Activated CD4-positive, alpha-beta T cell treated with anti-CD3 and anti-CD28 coated beads, Interleukin-2, Interleukin-4, amounts not matched to agents 100 ng/mL and 50 ng/mL, durations not matched to agents 16 hours and 8 hours (primary cell): ENCODE results near the gene FTCD.
"Not testable (repeated sequence)": the region's sequence is repeated elsewhere in the genome, so short reads cannot be mapped to it uniquely, and the experiment has no call there.

ENCODE experiments used
- DNase-seq: peaks from one replicate; pipeline ENCODE4 v3.0.0-alpha.2; 2020; ENCODE audit warnings: low spot score

Gene FTCD

DNA sequence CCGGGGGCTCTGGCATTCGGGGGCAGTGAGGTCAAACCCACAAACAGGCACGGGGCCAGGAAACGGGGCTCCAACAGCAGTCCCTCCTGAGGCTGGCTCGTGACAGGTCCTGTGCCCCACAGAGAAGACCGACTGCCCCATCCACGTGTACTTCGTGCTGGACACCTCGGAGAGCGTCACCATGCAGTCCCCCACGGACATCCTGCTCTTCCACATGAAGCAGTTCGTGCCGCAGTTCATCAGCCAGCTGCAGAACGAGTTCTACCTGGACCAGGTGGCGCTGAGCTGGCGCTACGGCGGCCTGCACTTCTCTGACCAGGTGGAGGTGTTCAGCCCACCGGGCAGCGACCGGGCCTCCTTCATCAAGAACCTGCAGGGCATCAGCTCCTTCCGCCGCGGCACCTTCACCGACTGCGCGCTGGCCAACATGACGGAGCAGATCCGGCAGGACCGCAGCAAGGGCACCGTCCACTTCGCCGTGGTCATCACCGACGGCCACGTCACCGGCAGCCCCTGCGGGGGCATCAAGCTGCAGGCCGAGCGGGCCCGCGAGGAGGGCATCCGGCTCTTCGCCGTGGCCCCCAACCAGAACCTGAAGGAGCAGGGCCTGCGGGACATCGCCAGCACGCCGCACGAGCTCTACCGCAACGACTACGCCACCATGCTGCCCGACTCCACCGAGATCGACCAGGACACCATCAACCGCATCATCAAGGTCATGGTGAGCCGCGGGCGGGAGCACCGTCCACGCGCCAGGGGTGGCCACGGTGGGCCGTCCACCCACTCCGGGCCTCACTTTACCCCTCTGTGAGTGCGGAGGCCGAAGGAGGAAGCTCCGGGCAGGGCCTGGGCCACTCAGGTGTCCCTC lies 43.3 kb downstream of the FTCD start:
- DNase-seq: no peak

DNA sequence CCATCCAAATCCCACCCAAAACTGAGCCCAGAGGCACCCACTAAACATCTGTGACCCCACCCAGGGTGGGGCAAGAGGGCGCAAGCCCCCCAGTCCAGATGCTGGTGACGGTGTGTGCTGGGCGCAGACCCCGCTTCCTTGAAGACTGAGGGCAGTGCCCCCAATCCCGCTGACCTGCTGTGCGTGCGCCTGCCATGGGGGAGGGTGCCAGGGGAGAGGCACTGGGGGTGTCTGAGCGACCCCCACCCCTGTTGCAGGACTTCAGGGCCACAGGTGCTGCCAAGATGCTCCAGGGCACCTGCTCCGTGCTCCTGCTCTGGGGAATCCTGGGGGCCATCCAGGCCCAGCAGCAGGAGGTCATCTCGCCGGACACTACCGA lies 44.2 kb downstream of the FTCD start:
- no peak for DNase-seq

DNA sequence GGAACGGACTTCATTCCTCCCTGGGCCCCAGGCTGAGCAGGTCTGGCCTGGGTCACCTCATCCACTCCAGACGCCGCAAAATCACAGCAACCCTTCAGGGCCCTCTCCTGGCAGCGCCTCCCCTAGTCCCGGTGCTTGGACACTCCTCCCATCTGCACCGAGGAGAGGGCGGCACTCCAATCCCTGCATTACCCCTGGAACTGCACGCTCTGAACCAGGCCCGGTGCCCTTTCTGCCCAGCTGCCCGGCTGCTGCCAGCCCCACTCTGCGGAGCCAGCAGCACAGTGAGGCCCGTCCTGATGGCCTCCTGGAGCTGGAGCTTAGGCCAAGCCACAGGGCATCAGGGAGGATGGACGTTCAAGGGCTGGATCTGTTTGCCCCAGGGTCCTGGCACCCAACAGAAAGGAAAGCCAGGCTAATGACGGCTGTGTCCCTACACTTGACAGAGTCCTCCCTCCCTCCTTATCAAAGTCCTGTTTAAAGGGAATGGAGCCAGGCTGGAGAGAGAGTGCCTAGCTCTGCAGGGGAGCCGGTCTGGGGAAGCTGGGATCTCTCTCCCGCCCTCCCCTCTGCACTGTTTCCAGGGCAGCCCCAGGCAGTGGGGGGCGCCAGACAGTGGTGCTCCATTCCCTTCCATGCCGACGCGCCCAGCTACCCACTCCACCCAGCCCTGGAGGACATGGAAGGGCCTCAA lies 44.7 kb downstream of the FTCD start:
- DNase-seq: no peak

DNA sequence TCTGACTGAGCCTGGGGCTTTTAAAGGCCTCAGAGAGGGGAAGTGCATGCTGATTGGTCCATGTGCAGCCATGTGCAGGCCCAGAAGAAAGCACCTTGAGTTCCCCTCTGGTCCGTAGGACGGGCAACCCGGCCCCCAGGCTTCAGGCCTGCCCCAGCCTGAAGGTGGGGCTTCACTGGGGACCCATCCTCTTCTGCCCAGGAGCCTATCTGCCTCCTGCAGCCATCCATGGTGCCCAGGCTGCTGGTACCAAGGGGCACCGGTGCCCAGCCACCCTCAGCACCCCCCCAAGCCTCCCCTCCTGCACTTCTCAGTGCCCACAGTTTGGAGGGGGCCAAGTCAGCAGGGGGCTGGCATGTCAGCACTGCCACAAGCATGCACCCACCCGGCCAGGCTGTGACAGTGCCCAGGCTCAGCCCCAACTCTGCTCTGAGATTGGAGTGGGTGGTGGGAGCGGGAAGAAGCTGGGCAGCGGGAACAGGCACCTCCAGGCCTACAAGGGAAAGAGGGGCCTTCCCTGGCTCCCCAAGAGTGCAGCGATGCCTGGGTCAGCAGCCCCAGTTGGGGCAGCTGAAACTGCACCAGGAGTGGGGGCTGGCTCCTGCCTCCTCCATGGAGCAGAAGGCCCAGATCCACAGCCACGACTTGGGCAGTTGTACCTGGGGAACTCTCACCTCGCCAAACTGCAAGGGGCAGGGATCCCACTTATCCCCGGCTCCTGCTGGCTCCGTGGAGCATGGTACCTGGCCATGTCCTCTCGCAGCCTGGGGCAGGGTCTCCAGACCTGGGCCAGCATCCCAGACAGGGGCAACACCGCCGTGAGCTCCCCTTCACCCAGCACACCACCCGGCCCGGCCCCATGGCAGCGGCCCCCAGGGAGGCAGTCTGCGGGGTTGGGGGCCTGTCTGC lies 45.8 kb downstream of the FTCD start:
- DNase-seq: no peak

DNA sequence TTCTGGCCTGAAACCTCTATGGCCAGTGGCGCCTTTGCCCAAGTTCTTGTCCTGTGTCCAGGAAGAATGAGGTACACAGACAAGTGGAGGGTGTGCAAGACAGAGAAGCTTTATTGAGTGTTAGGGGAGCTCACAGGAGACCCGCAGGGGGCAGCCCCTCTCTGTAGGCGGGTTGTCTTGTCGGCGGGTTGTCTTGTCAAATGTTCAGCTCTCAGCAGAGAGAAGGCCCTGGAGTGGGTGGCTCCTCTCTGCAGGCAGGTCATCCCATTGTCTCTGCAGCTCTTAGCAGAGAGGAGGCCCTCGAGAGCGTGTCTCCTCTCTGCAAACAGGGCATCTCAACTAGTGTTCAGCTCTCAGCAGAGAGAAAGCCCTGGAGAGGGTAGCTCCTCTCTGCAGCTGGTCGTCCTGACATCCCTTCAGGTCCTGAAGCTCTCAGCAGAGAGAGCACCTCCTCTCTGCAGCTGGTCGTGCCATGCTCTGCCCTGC lies 46.5 kb downstream of the FTCD start:
- no peak for DNase-seq

DNA sequence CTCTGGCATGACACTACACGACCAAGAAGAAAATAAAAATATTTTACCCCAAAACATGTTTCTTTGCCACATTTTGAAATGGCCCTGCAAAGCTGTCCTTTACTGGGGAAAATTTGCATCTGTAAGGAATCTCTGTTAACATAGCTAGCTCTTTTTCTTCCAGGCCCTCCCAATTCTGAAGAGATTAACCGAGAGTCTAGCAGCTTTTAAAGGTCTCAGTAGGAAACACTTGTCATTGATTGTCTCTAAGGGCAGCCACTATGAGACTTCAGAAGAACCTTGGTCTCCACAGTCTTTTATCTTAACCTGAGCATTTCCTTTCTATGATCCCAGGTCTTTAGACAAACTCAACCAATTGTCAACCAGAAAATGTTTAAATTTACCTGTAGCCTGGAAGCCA lies 48.0 kb downstream of the FTCD start:
- not testable (repeated sequence) for DNase-seq

DNA sequence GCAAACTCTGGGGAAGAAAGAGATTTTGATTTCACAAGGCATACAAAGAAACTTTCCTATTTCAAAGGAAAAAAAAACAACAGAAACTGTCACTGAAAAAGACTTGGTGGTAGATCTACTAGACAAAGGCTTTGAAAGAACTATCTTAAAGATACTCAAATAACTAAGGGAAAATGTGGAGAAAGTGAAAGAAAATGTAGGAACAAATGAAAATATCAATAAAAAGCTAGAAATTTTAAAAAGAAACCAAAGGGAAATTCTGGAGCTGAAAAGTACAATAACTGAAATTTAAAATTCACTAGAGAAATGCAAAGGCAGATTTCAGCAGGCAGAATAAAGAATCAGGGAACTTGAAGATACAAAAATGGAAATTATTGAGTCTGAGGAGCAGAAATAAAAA lies 51.3 kb downstream of the FTCD start:
- no peak for DNase-seq

DNA sequence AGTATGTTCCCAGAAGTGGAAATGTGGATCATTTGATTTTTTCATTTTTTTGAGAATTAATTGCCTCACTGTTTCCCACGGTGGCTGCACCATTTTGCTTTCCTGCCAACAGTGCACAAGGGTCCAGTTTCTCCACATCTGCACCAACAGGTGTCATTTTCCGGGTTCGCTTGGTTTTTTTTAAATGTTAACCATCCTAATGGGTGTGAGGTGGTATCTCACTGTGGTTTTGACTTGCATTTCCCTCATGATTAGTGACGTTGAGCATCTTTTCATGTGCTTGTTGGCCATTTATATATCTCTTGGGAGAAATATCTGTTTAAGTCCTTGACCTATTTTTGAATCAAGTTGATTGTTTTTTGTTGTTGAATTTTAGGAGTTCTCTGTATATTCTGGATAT lies 54.5 kb downstream of the FTCD start:
- no peak for DNase-seq

DNA sequence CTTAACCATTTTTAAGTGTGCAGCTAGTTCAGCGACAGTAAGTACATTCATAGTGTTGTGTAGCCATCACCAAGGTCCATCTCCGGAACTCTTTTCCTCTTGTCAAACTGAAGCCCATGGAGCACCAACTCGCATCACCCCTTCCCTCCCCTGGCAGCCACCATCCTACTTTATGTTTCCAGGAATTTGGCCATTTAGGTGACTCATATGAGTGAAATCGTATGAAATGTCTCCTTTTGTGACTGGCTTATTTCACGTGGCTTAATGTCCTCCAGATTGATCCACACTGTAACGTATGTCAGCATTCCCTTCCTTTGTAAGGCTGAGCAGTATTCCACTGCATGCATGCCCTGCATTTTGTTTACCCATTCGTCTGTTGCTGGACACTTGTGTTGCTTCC lies 55.0 kb downstream of the FTCD start:
- DNase-seq: no peak

DNA sequence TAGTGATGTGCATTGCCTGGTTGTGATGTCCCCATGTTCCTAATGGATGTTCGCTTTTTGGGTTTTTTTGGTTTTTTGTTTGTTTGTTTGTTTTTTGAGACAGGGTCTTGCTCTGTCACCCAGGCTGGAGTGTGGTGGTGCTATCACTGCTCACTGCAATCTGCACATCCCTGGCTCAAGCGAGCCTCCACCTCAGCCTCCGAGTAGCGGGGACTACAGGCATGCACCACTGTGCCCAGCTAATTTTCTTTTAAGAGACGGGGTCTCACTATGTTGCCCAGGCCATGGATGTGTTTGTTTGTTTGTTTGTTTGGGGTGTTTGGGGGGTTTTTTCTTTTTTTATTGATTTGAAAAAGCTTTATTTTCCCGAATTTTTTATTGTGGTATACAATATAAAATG lies 55.4 kb downstream of the FTCD start:
- no peak for DNase-seq

DNA sequence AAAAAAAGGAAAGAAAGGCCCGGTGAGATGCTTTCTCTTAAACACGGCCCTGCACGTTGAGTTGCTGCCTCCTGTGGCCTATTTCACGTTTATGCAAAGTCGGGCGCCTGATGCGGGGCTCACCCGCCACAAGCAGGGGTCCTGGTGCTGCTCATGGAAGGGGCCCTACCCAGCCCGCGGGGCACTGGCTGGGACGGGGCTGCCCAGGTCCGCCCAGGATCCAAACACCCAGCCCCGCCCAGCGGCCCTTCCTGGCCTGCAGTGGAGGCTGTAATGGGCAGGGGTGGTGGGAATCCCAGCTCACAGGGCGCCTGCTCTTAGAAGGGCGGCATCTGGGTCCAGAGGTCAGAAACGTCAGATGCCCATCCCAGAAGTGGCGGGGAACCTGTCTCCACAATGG lies 55.9 kb downstream of the FTCD start:
- no peak for DNase-seq

DNA sequence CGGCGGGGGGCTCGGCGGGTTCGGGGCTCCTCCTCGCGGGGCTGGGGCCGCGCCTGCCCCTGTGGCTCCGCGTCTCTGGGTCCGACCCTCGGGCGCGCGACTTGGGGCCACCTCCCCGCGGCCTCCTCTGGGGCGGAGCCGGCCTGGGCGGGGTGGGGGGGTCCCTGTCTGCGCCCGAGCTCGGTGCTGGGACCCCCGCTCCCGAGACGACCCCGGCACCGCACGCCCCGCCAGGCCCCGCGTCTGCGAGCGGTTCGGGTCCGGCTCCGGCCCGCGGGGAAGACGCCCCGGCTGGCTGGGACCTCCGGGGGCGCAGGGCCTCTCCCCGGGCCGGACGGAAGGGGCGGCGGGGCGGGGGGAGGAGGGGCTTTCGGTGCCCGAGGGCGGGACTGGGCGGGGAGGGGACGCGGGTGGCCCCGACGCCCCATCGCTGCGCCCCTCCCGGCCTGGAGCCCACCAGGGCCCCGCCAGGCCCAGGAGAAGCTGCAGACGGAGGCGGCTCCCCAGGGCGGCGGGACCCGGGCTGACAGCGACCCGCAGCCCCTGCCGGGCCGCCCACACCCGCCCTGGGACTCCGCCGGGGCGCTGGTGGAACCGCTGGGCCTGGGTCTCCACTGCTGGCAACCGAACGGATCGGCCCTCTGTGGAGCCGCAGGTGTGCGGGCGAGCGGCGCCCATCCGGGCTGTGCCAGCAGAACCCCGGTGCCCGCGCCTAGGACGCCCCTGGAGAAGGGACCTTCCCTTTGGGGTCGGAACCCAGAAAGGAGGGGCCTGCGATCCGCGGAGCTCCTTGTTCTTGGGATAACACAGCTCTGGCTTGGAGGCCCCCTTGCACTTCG lies 56.9 kb downstream of the FTCD start:
- no peak for DNase-seq

DNA sequence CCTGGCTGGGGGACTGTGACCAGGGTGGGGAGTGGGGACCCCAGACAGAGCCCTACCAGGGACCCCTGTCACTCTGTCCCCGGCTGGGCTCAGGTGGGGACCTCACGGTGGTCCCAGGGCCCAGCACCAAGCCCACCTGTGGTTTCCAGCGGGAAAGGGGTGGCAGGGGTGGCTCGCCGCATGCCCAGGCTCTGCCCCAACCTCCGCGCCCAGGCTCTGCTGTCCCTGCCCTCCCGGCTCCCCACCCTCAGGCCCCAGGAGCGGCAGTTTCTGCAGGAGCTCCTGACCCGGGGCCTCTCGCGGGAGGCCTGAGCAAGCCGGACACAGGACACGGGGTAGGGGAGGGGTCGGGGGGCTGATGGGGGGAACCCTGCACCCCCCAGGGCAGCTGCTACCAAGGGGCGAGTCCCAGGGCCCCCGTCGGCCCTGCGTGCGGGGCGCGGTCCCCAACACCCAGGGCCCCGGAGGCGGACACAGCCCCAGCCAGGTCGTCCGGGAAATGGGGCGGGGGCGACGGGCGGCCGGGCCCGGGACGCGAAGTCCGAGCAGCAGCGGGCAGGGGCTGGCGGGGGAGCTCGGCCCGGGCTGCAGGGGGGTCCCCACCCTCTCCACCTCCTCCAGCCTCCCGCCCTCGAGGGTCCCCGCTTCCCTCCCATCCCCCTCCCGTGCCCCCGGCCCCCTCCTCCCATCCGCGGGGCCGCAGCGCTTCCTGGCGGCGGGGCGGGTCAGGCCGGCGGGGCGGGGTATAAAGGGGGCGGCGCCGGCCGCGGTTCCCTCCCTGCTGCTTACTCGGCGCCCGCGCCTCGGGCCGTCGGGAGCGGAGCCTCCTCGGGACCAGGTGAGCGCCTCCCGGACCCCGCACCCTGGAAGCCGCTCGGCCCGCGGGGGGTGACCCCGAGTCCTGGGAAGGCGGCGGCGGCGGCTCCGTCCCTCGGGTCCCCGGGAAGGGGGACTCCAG lies 57.8 kb downstream of the FTCD start, which contains the start of gene COL6A2:
Gene COL6A2, plus strand, starts transcription at position 777 of the 958 bp plus-strand sequence.
- DNase-seq: no peak

DNA sequence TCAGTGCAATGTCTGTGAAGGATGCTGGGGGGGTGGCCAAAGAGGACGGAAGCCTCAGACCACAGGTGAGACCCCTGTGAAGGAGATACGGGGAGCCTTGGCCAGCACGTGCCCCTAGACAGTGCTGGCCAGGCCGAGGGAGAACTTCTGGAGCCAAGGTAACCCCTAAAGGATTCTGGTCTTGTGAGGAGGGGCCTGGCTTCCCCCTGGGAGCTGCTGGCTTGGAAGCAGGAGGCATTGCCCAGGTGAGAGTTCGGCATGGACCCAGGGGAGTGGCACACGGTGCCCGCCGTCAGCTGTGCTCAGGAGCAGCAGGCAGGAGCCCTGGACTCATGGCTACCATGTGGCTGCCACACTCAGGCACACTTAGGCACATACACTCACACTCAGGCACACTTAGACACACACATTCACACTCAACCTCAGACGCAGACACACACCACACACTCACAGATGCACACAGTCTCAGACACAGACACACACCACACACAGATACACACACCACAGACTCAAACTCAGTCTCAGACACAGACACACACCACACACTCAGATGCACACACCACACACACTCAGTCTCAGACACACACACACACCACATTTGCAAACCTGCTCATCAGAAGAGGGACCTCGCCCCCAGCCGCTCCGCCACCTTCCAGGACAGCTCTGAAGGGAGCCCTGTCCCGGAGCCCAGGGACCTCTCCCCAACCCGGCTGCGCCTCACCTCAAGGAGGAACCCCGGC lies 58.6 kb downstream of the FTCD start:
- DNase-seq: no peak

DNA sequence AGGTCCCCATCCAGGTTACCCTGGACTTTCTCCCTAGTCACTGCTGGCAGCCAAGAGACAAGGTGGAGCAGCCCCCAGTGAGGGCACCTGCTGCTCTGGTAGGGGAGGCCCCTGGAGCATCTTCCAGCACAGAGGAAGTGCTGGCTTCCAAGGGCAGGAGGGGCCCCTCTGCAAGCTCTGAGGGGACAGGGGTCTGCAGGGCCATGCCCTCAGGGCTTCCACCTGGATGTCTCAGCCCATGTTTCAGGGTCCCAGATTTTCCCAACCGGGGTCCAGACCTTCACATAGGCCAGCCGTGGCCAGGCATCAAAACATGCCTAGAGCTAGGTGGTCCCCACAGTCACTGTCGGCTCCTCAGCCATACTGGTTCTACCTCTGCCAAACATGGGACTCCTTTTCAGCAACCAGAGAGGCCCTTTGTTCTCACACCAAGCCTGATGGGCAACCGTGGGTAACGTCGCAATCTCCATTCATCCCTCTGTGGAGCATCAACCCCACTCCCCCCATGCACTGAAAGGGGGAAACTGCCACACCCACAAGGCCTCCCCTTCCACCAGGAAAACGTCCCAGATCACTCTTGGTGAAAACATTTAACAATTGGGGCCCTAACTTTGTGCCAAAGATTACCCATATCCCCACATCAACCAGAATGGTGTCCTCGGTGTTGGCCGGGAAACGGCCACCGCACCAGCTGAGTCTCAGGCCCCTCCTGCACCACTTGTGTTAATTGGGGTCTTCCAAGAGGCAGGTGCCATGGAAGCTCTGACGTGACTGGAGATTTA lies 59.4 kb downstream of the FTCD start:
- no peak for DNase-seq

DNA sequence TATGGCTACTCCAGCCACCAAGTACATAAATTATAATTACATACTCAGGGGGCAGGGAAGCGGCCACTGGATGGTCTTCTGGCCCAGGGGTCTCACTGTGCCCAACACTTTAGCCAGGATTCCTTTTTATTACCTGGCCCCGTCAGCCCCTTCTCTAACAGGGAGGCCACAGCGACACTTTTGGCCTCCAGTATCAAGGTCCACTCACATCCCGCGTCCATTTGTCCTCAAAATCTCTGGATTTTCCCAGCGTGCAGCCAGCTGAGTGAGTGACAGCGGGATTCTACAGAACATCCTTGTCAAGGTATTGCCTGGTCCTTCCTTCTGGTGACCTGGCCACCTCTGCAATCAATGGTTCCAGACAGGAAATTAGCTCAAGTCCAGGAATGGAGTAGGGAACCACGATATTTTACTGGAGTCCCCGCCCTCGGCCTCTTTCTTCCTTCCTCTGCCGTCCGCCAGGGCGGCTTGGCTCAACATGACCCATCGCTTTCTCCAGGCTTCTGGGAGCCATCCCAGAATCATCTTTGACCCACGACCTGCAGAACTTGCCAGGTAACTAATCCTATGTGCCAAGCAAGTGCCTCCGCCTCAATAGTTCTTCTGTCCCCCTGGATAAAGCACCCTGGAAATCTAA lies 60.2 kb downstream of the FTCD start:
- no peak for DNase-seq

DNA sequence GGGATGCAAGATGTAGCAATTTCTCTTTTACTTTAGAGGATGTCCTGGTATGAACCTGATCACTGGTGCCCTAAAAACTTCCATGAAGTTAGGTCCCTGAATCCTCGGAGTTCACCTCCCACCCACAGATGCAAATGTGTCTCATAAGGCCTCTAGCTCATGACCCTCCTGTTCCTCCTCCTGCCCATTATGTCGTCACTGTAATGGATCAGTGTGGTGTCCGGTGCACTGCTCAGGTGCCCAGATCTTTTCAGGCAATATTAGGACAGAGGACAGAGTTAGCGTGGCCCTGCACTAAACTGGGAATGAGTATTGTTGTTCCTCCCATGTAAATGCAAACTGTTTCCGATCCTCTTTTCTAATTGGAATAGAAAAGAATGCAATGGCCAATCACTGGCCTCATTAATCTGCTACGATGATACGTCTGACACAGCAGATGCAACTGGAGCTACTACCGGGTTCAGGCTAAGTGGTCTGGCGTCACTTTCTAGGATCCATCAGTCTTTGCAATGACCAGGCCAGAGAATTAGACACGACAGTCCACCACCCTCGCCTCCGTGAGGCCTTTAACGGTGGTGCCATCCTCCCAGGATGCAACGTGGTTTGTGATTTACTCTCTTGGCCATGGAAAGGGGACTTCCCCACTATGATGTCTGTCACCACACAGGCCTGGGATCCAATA lies 60.8 kb downstream of the FTCD start:
- no peak for DNase-seq
